Stimulated activated effector memory CD8-positive, alpha-beta T cell treated with anti-CD3 and anti-CD28 coated beads, Interleukin-12 subunit alpha, Interleukin-12 subunit beta, amount 100 ng/mL, for 72 hours (primary cell): ENCODE results near the gene IL26.
"Not testable (repeated sequence)": the region's sequence is repeated elsewhere in the genome, so short reads cannot be mapped to it uniquely, and the experiment has no call there.

Experiments used
- ATAC-seq: fragments of 150-1000 bp; cut with Tn5 transposase; 2 replicates; pipeline ENCODE4 v1.10.0; 2021
- DNase-seq, 2 donors: peaks; one replicate each; pipeline ENCODE4 v3.0.0; 2021 to 2022; ENCODE audit warnings: low spot score in 2 of 2
- H3K27ac Mint-ChIP-seq: one replicate; pipeline ENCODE4 v1.8.0; 2022; ENCODE audit warnings: mild to moderate bottlenecking, mixed read lengths
- H3K36me3 Mint-ChIP-seq: one replicate; pipeline ENCODE4 v1.8.0; 2022; ENCODE audit warnings: mild to moderate bottlenecking, mixed read lengths
- H3K4me1 Mint-ChIP-seq: one replicate; pipeline ENCODE4 v1.8.0; 2022; ENCODE audit warnings: mixed read lengths
- H3K4me3 Mint-ChIP-seq: one replicate; pipeline ENCODE4 v1.8.0; 2022; ENCODE audit warnings: mild to moderate bottlenecking, mixed read lengths
- H3K9me3 Mint-ChIP-seq: one replicate; pipeline ENCODE4 v1.8.0; 2022; ENCODE audit warnings: mixed read lengths

The IL26 gene

GRCh38 chr12:68231229-68231628, 5.6 kb upstream of the IL26 start:
- Mint-ChIP-seq H3K4me3 (no peak overlapping the region), H3K4me1 (peaks cover 54% of the 10 kb centered on the region), H3K27ac (no peak overlapping the region), H3K36me3 (no peaks in the 10 kb centered on the region), H3K9me3 (no peaks in the 10 kb centered on the region)
- ATAC-seq (peak; percentile 66), DNase-seq (no peak)

DNA sequence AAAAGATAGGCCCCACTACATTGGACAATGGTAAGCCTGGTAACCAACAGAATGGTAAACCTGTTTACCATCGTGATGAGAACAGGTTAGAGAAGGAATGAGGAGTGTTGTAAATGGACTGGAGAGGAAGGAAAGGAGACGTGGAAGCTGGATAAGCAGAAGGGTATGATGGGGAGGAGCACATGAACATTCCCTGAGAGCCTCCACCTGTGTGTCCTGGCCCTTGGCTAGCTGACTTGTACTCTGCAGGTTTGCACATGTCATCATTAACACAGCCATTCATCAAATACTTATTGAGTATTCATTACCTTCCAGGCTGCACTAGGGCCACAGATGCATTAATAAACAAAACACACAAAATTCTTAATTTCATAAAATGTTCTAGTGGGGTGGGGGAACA, 4.3 kb upstream of the IL26 start:
- H3K4me3 Mint-ChIP-seq, result no peak overlapping the region
- H3K9me3 Mint-ChIP-seq, result no peaks in the 10 kb centered on the region
- H3K27ac Mint-ChIP-seq, result no peak overlapping the region
- DNase-seq (no peak), ATAC-seq (no peak)
- peaks cover 58% of the 10 kb centered on the region for H3K4me1 Mint-ChIP-seq
- no peaks in the 10 kb centered on the region for H3K36me3 Mint-ChIP-seq

DNA sequence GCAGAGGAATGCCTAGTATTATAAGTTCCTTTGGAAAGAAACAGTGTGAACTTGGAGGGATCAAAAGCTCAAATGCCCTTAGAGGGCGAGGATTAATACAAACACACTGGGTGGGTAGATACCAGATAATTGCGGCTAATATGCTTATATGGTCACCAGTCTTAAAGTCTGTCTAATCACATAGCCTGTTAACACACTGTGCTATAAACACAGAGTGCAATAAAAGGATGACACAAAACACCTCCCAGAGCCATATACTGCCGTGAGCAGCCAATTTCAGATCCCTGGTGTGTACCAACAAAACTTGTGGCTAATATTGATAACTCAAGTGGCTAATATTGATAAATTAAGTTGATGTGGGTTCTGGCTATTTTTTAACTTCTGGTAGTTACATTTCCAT, 1.7 kb upstream of the IL26 start:
- Mint-ChIP-seq H3K4me3 (no peak overlapping the region), H3K9me3 (no peaks in the 10 kb centered on the region), H3K4me1 (peaks cover 56% of the 10 kb centered on the region), H3K27ac (no peak overlapping the region), H3K36me3 (peaks cover 12% of the 10 kb centered on the region)
- no peak for DNase-seq
- no peak for ATAC-seq

- Mint-ChIP-seq H3K9me3 (no peaks in the 10 kb centered on the region), H3K36me3 (peaks cover 20% of the 10 kb centered on the region), H3K4me1 (peaks cover 44% of the 10 kb centered on the region), H3K27ac (peak overlapping the region; percentile 75), H3K4me3 (peak overlapping the region; percentile 56)
- no peak for ATAC-seq
- DNase-seq, result no peak
Measured at GRCh38 chr12:68224613-68225285, 861 bp downstream of the IL26 start.

- ATAC-seq (peak; percentile 84), DNase-seq (peak; percentile 45 to 79)
- Mint-ChIP-seq H3K4me1 (peaks cover 44% of the 10 kb centered on the region), H3K9me3 (no peaks in the 10 kb centered on the region), H3K27ac (peak overlapping the region; percentile 39), H3K36me3 (peaks cover 26% of the 10 kb centered on the region), H3K4me3 (peak overlapping the region; percentile 56)
Measured at GRCh38 chr12:68223067-68223747, 2.4 kb downstream of the IL26 start.

DNA sequence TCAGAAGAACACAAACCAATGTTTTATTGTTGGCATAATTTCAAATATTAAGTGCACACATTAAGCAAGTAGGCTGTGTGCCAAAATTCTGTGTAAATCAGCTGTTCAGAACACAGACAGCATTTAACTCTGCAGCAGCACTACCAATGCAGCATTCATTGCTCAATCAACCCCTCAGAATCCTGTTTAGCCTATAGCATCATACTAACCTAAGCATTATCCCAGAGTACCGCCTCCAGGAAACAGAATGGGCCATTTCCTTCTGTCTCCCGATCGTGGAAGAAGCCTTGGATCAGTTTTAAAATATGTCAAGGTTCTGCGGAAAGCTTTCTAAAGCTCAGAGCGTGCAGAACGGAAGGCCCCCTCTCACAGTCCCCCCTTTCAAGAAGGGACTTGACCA, 3.3 kb downstream of the IL26 start:
- H3K4me3 Mint-ChIP-seq, result peak overlapping the region; percentile 56
- ATAC-seq (no peak), DNase-seq (no peak)
- peaks cover 44% of the 10 kb centered on the region for H3K4me1 Mint-ChIP-seq
- H3K27ac Mint-ChIP-seq, result no peak overlapping the region
- H3K9me3 Mint-ChIP-seq, result no peaks in the 10 kb centered on the region
- H3K36me3 Mint-ChIP-seq, result peaks cover 26% of the 10 kb centered on the region

DNA sequence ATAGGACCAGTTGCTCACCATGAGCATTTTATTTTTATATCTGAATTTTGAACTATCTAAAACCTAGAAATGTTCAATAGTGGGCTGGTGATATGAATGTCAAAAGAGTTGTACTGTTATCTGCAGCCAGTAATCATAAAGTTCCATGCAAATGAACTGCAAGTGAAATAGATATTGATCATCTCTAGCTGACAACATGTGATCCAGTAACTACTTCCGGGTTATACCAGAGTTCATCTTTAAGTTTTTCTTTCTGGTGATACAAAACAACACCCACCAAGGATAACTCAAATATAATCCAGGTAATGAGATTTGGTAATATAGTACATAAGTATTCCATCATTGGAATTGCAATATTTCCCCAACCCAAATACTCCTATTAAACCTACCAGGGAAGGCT, 4.1 kb downstream of the IL26 start:
- H3K4me1 Mint-ChIP-seq, result peaks cover 38% of the 10 kb centered on the region

DNA sequence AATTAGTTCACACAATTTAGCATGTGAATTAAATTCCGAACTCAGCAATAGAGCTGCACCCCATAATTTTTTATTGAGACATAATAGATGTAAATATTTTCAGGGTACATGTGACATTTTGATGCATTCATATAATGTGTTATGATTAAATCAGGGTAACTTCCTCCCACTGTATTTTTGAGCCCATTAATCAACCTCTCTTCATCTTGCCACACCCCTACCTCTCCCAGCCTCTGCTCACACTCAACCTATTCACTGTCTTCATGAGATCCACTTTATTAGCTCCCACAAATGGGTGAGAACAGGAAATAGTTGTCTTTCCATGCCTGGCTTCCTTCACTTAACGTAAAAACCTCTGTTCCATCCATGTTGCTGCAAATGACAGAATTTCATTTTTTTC, 14.7 kb downstream of the IL26 start:
- Mint-ChIP-seq H3K27ac (no peak overlapping the region), H3K4me1 (peaks cover 23% of the 10 kb centered on the region), H3K4me3 (no peak overlapping the region), H3K36me3 (peaks cover 7% of the 10 kb centered on the region), H3K9me3 (no peaks in the 10 kb centered on the region)
- ATAC-seq (no peak), DNase-seq (no peak)

More for the DNA sequence above, 4.1 kb downstream of the IL26 start:
- ATAC-seq, result no peak
- Mint-ChIP-seq H3K36me3 (peaks cover 26% of the 10 kb centered on the region), H3K9me3 (no peaks in the 10 kb centered on the region), H3K4me3 (no peak overlapping the region), H3K27ac (no peak overlapping the region)
- DNase-seq, result no peak

- ATAC-seq, H3K4me3 Mint-ChIP-seq, H3K27ac Mint-ChIP-seq, H3K36me3 Mint-ChIP-seq, H3K9me3 Mint-ChIP-seq, DNase-seq: not testable (repeated sequence)
- H3K4me1 Mint-ChIP-seq, result peaks cover 23% of the 10 kb centered on the region
Measured at GRCh38 chr12:68209048-68209728, 16.4 kb downstream of the IL26 start.

GRCh38 chr12:68207276-68207675, 18.3 kb downstream of the IL26 start:
- no peak overlapping the region for H3K4me3 Mint-ChIP-seq
- DNase-seq, result no peak
- H3K36me3 Mint-ChIP-seq, result no peaks in the 10 kb centered on the region
- peaks cover 30% of the 10 kb centered on the region for H3K4me1 Mint-ChIP-seq
- no peak overlapping the region for H3K27ac Mint-ChIP-seq
- ATAC-seq, result no peak
- no peaks in the 10 kb centered on the region for H3K9me3 Mint-ChIP-seq

DNA sequence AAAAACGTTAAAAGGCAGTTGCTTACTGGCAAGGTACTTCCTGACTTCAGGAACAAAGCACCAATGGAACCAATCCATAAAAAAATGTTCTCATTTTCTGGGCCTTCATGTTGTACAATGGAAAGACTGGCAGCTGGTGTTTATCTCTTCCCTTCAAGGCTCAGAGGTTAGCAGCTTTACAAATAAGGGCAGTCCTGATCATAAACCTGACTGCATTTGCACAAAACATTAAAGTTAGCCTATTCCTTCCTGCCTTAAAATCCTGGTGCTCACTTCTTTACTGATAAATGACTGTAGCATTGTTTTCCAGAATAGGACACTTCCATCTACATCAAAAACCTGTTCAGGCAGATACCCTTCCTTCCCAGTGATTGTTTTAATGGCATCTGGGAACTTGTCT, 19.2 kb downstream of the IL26 start:
- Mint-ChIP-seq H3K4me3 (no peak overlapping the region), H3K9me3 (no peaks in the 10 kb centered on the region), H3K36me3 (no peaks in the 10 kb centered on the region), H3K27ac (no peak overlapping the region), H3K4me1 (peaks cover 25% of the 10 kb centered on the region)
- DNase-seq (no peak), ATAC-seq (no peak)

- peak; percentile 75 for ATAC-seq
- no peak for DNase-seq
- Mint-ChIP-seq H3K27ac (no peak overlapping the region), H3K36me3 (peaks cover 18% of the 10 kb centered on the region), H3K4me3 (peak overlapping the region; percentile 3), H3K4me1 (peaks cover 39% of the 10 kb centered on the region), H3K9me3 (no peaks in the 10 kb centered on the region)
Measured at GRCh38 chr12:68203460-68203875, 22.1 kb downstream of the IL26 start.

- ATAC-seq, result peak; percentile 42
- peaks cover 22% of the 10 kb centered on the region for H3K36me3 Mint-ChIP-seq
- H3K4me1 Mint-ChIP-seq, result peaks cover 42% of the 10 kb centered on the region
- H3K4me3 Mint-ChIP-seq, result peak overlapping the region; percentile 31
- H3K9me3 Mint-ChIP-seq, result no peaks in the 10 kb centered on the region
- H3K27ac Mint-ChIP-seq, result no peak overlapping the region
- no peak for DNase-seq
Measured at GRCh38 chr12:68200854-68201253, 24.8 kb downstream of the IL26 start.

- Mint-ChIP-seq H3K4me3 (peak overlapping the region; percentile 71), H3K27ac (peak overlapping the region; percentile 95), H3K4me1 (peaks cover 42% of the 10 kb centered on the region), H3K36me3 (peaks cover 22% of the 10 kb centered on the region), H3K9me3 (no peaks in the 10 kb centered on the region)
- ATAC-seq (no peak), DNase-seq (no peak)
Measured at GRCh38 chr12:68199127-68199526, 26.5 kb downstream of the IL26 start.

- Mint-ChIP-seq H3K4me1 (peaks cover 45% of the 10 kb centered on the region), H3K4me3 (peak overlapping the region; percentile 71), H3K36me3 (peaks cover 22% of the 10 kb centered on the region), H3K27ac (peak overlapping the region; percentile 95), H3K9me3 (no peaks in the 10 kb centered on the region)
- ATAC-seq, result peak; percentile 67
- DNase-seq, result no peak
Measured at GRCh38 chr12:68198507-68199086, 27.0 kb downstream of the IL26 start.
